Dedifferentiated amniotic fluid mesenchymal stem cell (primary cell): ENCODE measurements around the gene SERPINB2.

Experiments used
- DNase-seq: peaks from one replicate; pipeline ENCODE4 v3.0.0-alpha.2; 2016; ENCODE audit errors: extremely low spot score

SERPINB2 gene, protein sequence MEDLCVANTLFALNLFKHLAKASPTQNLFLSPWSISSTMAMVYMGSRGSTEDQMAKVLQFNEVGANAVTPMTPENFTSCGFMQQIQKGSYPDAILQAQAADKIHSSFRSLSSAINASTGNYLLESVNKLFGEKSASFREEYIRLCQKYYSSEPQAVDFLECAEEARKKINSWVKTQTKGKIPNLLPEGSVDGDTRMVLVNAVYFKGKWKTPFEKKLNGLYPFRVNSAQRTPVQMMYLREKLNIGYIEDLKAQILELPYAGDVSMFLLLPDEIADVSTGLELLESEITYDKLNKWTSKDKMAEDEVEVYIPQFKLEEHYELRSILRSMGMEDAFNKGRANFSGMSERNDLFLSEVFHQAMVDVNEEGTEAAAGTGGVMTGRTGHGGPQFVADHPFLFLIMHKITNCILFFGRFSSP

DNA sequence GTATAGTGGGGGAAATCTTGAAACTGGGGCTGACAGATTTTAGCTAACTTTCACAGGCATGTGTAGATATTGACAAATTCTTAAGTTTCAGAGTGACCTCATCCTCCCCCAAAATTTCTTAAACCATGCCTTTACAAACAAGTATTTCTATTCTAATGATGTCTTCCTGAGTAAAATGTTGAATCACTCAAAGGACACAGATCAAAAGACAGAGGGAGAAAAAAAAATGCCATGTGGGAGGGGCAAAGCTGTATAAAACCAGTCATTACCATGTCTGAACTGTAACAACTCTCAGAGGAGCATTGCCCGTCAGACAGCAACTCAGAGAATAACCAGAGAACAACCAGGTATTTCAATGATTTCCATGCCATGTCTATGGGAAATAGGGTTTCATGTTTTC lies at the start of gene SERPINB2:
SERPINB2 (plus strand) TSS at position 282 of the 400 bp plus-strand sequence. CDS start 3,740 bp downstream, outside the sequence.
- no peak for DNase-seq

DNA sequence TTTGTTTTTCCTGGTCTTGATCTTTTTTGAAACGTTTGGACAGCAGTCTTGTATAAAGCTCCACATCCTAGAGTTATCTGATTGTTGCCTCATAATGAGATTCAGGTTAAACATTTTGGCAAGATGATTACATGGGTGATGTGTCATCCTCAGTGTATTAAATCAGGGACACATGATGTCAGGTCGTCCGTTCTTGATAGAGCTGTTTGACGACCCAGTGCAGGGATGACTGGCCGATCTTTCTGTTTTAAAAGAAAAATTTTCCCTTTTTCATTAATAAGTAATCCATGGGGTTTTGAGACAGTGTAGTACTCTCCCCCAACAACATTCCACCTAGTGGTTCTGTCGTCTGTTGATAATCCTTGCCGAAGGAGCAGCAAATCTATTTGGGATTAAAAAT lies 44.5 kb upstream of the SERPINB2 start:
- DNase-seq, result no peak

DNA sequence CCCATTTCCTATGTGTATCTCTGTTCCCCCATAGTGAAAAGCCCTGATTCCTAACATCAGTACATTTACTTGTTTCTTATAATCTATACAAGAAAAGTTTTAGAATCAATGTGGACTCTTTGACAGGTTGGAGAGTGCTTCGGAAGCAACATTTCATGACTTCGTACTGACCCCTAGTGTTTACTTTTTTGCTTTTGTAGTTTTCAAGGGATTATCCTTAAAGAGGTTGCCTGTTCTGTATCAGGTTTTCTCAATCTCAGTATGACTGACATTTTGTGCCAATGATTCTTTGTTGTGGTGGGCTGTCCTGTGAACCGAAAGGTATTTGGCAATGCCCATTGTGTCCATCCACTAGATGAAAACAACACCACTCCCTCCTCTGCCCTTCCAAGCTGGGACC lies 43.3 kb upstream of the SERPINB2 start:
- peak; percentile 63 for DNase-seq

DNA sequence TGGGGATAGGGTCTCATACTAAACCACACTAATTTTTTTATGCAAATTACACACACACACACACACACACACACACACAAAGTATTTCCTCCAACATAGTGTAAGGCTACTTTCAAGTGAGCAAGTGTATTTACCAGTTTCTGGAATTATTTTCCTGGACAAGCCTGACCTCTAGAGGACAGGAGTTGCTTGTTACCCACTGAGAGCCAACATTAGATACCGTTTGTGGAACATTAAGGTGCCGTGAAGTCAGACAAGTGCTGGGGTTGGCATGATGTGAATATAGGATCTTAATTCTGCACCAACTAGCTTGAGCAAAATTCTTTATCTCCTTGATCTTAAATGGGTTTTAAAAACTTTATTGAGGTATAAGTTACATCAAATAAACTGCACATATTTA lies 39.3 kb upstream of the SERPINB2 start:
- DNase-seq, result peak; percentile 74

DNA sequence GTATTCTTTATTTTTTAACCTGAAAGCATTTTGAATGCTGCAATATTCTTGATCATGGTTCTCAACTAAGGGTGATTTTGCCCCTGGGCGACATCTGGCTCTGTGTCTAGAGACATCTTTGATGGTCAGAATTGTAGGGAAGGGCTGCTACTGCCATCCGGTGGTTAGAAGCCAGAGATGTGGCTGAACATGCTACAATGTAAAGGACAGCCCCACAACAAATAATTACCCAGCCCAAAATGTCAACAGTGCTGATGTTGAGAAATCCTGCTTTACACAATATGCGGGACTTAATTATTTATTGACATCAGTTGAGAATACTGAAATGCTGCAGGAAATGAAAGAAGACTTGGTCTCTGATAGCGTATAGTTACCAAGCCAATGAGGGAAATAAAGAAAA lies 37.5 kb upstream of the SERPINB2 start:
- DNase-seq, result peak; percentile 48

DNA sequence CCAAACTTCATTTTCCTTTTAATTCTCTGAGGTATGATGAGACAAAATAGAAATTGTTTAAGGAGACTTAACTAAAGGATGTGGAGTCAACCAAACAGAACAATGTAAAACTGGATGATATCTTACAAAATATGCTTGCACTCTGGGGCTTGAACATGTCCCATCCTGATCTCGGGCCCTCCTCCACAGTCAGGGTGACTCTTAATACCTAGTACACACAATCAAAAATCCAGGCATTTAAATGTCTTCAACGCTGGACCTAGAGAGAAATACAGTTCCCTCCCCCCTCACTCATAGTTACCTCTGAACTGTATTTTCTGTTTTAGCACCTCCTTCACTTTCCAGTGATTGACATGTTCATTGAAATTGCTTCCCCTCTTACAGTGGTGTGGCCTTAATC lies 36.9 kb upstream of the SERPINB2 start:
- no peak for DNase-seq

DNA sequence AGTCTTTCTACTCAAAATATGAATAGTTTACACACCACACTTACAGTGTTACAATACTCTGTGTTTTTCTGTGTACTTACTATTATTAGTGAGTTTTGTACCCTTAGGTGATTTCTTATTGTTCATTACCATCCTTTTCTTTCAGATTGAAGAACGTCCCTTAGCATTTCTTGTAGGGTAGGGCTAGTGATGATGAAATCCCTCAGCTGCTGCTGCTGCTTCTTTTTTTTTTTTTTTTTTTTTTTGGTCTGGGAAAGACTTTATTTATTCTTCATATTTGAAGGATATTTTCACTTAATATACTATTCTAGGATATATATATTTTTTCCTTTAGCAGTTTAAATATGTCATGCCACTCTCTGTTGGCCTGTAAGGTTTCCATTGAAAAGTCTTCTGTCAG lies 29.0 kb upstream of the SERPINB2 start:
- DNase-seq, result no peak

DNA sequence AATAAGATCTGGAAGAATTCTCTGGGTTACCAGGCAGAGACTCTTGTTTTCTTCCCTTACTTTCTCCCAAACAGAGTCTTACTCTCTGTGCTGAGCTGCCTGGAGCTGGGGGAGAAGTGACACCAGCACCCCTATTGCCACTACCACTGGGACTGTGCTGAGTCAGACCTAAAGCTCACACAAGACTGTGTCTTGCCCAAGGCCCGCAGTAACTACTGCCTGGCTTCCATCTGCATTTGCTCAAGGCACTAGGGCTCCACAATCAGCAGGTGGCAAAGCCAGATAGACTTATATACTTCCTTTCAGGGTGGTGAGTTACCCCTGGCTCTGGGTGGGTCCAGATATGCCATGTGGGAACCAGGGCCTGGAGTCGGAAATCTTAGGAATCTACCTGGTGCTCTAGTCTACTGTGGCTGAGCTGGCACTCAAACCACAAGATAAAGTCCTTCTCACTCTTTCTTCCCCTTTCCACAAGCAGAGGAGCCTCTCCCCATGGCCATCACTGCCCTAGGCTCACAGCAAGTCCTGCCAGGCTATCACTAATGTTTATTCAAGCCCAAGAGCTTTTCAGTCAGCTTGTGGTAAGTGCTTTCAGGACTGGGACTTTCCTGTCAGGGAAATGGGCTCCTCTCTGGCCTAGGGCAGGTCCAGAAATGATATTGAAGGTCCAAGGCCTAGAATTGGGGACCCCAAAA lies 27.6 kb upstream of the SERPINB2 start:
- DNase-seq, result no peak

DNA sequence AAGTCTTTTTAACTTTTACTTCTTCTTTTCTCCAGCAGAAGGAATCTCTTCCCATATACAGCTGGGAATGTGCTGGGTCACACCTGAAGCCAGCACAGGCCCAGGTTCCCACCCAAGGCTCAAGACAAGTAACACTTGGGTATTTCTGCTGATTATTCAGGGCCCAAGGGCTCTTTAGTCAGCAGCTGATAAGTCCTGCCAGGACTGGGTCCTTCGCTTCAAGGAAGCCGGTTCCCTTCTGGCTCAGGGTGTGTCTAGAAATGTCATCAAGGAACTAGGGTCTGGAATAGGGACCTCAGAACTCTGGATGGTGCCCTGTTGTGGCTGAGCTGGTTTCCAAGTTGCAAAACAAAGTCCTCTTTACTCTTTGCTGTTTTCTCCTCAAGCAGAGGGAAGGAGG lies 27.0 kb upstream of the SERPINB2 start:
- DNase-seq, result no peak

DNA sequence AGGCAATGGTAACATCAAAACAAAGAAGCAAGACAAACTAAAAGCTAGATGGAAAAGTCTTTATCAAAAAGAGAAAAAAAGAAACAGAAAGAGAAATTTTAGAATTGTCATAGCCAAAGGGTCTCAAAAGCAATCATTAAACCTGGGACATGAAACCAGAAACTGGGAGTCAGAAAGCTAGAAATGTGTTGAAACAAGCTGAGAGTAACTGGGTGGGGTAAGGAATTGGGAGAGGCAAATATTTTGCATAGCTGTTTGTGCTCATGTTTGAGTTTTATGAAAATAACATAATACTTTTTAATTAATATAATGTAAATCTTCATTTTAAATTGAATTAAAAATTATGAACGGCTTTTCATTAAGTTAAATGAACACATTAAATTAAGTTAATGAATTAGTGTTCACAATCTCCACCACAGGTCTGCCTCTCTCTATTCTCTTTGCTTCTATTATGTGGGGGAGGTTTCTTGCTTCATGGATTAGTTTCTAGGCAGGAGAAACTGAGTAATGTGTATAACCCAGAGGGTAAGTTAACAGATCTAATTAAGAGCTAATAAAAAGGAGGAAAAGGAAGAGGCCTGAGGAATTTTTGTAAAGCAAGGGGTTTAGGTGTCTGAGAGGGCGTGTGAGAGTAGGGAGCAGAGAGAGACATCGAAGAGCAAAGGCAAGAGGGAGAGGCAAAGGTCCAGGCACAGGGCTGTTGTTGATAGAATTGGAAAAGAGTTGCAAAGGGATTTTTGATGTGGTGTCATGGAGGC lies 20.0 kb upstream of the SERPINB2 start:
- DNase-seq, result peak; percentile 35

DNA sequence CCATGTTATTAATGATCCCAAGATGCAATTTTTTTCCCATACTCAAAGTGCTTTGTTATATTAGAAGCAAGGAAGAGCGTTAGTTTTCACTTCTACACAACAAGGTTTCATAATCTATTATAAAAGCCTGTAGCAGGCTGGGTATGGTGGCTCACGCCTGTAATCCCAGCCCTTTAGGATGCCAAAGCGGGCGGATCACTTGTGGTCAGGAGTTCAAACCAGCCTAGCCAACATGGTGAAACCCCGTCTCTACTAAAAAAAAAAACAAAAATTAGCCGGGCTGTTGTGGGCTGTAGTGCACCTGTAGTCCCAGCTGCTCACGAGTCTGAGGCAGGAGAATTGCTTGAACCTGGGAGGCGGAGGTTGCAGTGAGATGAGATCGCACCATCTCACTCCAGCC lies 19.0 kb upstream of the SERPINB2 start:
- no peak for DNase-seq

DNA sequence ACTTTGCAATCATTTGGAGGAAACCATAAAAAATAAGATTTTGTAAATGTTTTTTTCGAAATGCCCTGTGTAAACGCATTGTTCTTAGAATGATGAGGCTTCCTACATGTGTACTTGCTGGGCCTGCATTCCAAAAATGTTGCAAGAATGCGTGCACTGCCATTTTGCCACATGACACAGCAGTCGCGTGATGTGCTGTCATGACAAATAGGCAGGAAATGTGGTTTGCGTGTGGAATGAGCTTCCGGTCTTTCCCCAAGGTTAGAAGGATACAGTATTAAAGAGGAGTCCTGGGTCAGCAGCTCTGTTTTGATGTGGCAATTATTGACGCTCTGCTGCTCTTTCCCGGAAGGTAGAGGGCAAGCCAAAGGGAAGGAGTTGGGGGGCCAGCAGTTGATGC lies 18.1 kb upstream of the SERPINB2 start:
- DNase-seq, result no peak

DNA sequence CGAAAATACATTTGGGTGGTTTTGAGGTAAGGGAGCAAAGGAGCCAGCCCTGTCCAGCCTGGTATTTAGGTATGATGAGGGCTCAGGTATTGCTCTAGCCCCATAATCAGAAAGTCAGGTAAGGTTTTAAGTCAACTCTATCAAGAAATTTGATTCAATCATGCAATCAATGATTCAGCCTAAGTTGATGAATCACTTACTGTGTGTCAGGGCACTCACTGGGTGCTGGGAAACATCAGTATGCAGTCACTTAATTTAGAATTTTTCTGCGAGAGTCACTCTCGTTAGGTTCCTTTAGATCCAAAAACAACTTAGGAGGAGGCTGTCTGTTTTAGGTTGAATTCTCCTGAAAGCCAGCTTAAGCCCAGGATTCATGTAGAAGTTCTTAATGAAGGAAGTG lies 17.7 kb upstream of the SERPINB2 start:
- DNase-seq, result no peak

DNA sequence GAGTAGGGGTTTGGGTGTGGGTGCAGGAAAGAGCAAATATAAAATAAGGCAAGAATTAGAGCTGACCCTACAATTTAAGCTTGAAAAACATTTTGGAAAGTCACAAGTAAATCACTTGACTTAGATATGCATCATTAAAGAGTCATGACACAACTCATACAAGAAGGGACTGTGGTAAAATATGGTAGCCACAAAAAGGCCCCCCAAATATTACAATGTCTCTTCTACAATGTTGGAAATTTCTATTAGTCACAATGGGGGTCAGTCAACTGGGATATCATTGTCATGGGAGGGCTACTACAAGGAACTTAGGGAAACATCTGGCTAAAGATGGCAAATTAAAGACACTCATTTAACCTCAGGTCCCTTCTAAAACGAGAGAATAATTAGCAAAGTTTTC lies 15.7 kb upstream of the SERPINB2 start:
- no peak for DNase-seq

DNA sequence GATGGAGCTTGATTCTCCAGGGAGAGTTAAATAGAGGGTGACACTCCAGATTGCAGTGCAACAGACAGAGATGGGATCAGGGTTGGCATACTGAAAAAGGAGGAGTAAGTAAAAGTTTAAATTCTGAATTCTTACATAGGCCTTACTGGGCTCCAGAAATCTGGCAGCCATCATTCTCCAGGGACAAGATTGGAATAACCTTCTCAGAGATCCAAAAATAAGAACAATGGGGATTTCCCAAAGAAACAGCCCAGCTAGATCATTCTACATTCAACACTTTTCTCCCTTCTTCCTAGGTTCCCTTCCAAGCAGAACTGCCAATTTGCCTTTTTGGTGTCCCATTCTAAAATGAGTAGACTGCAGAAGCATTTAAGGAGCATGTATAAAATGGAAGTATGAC lies 14.9 kb upstream of the SERPINB2 start:
- no peak for DNase-seq

DNA sequence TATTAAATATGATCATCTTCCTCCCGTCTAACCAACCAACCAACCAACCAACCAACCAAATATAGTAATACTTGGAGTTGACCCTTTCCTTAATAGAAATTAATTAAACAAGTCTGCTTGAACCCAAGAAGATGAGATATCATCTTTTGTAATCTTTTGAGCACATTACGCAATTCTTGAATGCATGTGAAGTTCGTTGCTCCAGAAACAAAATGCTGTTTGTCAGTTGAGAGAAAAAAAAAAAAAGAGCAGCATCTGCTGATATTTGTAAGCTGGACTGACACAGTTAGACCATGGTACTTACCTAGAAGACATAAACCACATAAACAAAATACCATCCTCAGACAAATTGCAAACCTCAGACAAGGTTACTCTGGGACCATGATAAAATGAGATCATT lies 9.2 kb upstream of the SERPINB2 start:
- no peak for DNase-seq

DNA sequence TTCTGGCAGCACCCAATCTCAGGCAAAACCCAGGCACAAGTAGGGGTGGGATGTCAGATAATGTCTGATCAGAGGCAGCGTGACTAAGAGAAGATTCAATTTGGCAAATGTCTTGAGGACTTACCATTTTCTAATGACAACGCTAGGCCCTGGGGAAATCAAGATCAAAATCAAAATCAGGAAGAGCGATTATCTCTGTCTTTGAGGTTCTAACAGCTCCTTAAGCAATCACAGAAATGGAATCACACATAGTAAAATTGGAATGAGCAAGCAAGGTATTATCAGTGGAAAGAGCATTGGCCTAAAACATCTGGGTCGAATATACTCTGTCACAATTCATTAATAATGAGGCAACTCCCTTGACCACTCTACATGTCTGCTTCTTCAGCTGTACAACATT lies 8.6 kb upstream of the SERPINB2 start:
- DNase-seq, result no peak

DNA sequence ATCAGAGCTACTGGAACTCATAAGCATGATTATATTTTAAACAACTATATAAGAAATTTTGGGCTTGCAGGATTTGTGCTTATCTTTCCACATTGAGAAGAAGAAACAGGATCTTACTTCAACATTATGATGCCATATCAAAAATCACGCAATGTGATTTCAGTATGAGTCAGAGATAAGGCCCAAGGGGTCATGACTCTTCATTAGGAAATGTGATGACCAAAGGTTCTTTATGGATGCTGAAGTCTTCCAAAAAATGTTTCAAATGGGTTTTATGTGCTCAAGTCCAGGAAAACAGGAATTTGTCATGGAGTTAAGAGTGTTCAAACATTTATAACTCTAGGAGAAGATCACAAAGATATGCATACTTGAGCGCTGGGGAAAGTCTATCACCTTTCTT lies 7.8 kb upstream of the SERPINB2 start:
- no peak for DNase-seq

DNA sequence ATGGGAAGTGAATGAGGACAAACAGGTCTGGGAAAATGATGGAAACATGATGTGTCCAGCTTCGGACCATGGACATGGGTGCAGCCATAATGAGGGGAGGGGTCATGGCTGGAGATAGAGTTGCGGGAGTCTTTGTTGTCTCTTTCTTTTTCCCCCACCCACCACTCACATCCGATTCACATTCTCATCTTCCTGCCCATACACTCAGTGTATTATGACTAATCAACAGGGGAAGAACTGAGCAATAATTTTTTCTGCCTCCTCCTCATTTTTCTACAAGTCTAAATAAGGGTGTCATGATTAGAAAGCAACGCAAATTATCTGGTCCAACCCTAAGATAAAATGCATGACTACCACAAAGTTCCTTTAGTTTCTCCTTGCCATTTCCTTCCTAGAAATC lies 5.7 kb upstream of the SERPINB2 start:
- no peak for DNase-seq

DNA sequence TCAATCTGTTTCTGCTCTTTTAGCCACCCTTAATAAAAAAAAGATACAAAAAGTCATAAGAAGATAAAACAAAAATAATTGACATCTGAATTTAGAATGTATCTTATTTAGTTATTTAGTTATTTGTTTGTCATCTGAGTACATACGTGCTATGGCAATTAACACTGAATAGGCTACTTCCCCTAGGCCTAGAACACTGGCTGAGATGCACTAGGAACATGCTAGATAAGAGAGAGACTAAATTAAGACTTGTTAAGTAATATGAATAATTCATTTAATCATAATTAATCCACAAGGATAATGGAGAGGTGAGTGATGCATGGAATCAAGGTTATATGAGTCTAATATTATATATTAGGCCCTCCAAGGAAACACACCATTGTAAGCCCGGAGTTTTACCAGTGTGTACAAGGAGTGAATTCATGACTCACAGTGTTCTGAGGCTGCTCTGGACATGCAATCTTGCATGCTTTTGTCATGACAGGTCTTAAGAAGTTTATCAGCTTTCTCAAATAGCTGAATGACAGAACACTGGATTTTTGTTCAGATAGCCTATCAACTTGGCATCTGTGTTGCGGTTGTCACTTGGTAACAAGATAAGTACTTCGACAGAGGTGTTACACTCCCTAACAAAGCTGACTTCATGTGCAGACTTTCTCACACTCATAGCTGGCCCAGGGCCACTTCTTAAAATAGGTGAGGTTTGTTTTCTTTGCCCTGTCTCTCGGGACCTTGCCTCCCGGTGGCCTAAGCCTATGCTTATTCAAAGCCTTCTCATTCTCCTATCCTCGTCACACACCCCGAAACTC lies 5.0 kb upstream of the SERPINB2 start:
- DNase-seq, result peak; percentile 79

DNA sequence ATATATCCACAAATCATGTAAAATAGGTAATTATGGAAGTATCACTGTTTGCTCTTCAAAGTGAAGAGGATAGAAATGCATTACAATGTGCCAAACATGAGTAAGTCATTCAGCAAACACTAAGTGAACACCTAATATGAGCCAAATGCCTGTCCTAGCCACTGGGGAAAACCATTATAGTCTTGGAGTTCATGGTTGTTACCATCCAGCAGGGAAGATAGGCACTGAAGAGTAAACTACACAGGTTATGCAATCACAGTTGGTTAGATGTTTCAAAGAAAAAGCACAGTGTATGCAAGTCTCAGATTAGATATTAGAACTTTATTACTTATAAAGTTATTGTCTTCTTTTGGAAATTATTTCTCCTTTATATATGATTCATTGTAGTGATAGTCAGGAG lies 3.9 kb upstream of the SERPINB2 start:
- DNase-seq, result no peak
